ENCODE measurements around the gene PRKN. TPM values are rescaled to one million over a fixed set of nuclear protein-coding genes. Genes with fewer than 3 reads are reported as not detected.

PRKN gene
- total RNA-seq, 4 donors from 2014 or later: 5.2 to 121 (median 6.9) TPM

DNA sequence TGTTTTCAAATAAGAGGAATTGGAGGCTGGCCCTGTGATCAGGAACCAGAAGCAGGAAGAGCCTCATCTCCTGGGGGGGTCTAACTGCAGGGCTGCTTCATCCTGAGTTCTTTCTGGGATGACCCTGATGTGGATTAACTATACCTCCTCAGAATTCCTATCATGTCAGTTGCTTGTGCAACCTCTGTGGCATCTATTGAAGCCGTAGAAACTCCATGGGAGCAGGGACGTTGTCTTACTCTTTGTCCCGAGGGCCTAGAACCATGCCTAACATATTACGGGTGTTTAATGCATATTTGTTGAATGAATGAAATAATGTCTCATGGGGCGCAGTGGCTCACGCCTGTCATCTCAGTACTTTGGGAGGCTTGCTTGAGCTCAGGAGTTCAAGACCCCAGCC, 1343.6 kb downstream of the PRKN start:
- no peak for TF ChIP-seq POLR2A (IDR thresholded peaks at IDR 0.05)
- TF ChIP-seq, protein P1, sequence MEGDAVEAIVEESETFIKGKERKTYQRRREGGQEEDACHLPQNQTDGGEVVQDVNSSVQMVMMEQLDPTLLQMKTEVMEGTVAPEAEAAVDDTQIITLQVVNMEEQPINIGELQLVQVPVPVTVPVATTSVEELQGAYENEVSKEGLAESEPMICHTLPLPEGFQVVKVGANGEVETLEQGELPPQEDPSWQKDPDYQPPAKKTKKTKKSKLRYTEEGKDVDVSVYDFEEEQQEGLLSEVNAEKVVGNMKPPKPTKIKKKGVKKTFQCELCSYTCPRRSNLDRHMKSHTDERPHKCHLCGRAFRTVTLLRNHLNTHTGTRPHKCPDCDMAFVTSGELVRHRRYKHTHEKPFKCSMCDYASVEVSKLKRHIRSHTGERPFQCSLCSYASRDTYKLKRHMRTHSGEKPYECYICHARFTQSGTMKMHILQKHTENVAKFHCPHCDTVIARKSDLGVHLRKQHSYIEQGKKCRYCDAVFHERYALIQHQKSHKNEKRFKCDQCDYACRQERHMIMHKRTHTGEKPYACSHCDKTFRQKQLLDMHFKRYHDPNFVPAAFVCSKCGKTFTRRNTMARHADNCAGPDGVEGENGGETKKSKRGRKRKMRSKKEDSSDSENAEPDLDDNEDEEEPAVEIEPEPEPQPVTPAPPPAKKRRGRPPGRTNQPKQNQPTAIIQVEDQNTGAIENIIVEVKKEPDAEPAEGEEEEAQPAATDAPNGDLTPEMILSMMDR (IDR thresholded peaks at IDR 0.05): no peak
- intact Hi-C loops (cut with DNase I): no loop called here
- no peaks in the 10 kb centered on the region for H3K9me3 ChIP-seq
- WGBS, 2 donors: 96 to 98% methylated on average over 6 of the region's 6 CpGs
- no peak overlapping the region for H3K4me3 ChIP-seq (replicated peaks in 1 of 3)
- H3K4me1 ChIP-seq: no peaks in the 10 kb centered on the region
- H3K27ac ChIP-seq: no peak overlapping the region
- H3K27me3 ChIP-seq: no peaks in the 10 kb centered on the region
- H3K36me3 ChIP-seq: no peaks in the 10 kb centered on the region
- no peak for DNase-seq

DNA sequence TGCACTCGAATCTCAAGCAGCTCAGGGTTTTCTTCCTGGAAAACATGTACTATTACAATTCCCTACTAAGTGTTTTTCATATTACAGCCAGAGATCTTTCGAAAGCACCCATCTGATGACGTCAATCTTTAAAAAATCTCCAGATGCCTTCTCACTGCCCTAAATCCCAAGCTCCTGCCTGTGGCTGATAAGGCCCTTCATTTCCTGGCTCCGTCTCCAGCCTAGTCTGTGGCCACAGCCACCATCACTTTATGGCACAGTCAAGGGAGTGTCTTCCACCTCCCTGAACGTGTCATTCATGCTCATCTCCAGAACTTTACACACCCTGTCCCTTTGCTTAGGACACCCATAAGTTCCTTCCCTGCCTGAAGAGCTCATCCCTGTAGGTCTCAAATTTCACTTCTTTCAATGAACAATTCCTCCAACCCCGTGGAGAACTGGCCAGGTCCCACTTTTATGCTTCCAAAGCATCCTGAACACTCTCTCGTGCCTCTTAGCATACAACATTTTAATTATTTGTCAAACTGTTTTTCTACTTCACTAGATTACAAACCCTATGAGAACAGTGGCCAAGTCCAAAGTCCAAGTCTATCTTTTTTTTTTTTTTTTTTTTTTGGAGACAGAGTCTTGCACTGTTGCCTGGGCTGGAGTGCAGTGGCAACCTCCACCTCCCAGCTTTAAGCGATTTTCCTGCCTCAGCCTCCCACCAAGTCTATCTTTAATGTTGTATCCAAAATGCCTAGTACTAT, 1347.6 kb downstream of the PRKN start:
- intact Hi-C loops (cut with DNase I): loop anchor here (5.0 to 10.0 kb wide), 2 partner anchors 238 to 645 kb away; no protein-coding TSS in a partner anchor

DNA sequence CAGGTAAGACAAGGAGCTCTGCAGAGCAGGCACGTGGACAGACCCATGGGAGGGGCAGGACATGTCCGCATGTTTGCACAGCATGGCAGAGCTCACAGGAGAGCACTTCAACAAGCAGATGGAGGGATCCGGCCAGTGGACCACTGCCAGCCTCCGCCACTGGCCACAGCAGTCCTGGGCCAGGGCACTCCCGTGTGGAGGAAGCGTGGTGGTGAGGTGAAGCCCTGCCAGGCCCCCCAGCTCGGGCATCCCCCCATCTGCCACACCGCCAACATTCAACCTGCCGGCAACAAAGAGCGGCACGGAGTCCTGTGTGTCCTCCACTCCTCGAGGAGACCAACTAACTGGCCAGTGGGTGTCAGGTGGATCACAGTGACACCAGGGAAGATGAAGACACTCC, 1349.5 kb downstream of the PRKN start:
- intact Hi-C loops (cut with DNase I): loop anchor here (5.0 to 10.0 kb wide), 2 partner anchors 236 to 643 kb away; no protein-coding TSS in a partner anchor

More for the DNA sequence above, 1347.6 kb downstream of the PRKN start:
- no peak for TF ChIP-seq POLR2A (IDR thresholded peaks at IDR 0.05)
- TF ChIP-seq, protein P1 (IDR thresholded peaks at IDR 0.05): no peak
- 75 to 76% methylated on average over 8 of the region's 8 CpGs for WGBS, 2 donors
- Histone ChIP-seq H3K36me3 (no peaks in the 10 kb centered on the region), H3K4me3 (replicated peaks in 1 of 3) (no peak overlapping the region), H3K9me3 (no peaks in the 10 kb centered on the region), H3K27me3 (no peaks in the 10 kb centered on the region), H3K4me1 (no peaks in the 10 kb centered on the region), H3K27ac (no peak overlapping the region)
- no peak for DNase-seq

DNA sequence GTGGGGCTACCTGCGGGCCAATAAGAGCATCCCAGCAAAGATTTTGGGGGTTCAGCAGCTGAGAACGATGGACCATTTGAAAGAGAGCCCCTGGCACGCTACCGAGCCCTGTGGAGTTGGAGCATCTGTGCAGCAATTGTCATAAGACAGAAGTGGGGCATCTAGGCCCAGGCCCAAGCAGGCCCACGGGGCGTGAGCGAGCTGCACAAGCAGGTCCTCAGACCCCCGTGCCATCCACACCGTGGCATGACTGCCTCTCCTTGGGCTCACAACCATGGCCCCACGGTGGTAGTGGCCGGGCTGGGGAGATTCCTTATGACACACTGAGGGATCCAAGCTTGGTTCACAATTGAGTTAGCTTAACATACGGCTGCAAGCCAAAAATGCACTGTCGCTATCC, 1350.5 kb downstream of the PRKN start:
- Histone ChIP-seq H3K27me3 (no peaks in the 10 kb centered on the region), H3K36me3 (no peaks in the 10 kb centered on the region), H3K9me3 (no peaks in the 10 kb centered on the region), H3K4me1 (no peaks in the 10 kb centered on the region), H3K27ac (no peak overlapping the region), H3K4me3 (replicated peaks in 1 of 3) (no peak overlapping the region)
- no peak for DNase-seq
- 94 to 97% methylated on average over 13 of the region's 13 CpGs for WGBS, 2 donors
- TF ChIP-seq POLR2A (IDR thresholded peaks at IDR 0.05): no peak
- TF ChIP-seq, protein P1 (IDR thresholded peaks at IDR 0.05): no peak
- intact Hi-C loops (cut with DNase I): loop anchor here (5.0 to 10.0 kb wide), 2 partner anchors 235 to 642 kb away; no protein-coding TSS in a partner anchor

More for the DNA sequence above, 1349.5 kb downstream of the PRKN start:
- no peaks in the 10 kb centered on the region for H3K36me3 ChIP-seq
- H3K27me3 ChIP-seq: no peaks in the 10 kb centered on the region
- H3K9me3 ChIP-seq: no peaks in the 10 kb centered on the region
- no peak overlapping the region for H3K27ac ChIP-seq
- 84 to 88% methylated on average over 9 to 12 of the region's 12 CpGs for WGBS, 2 donors
- H3K4me1 ChIP-seq: no peaks in the 10 kb centered on the region
- H3K4me3 ChIP-seq (replicated peaks in 1 of 3): no peak overlapping the region
- DNase-seq: no peak
- no peak for TF ChIP-seq POLR2A (IDR thresholded peaks at IDR 0.05)
- TF ChIP-seq, protein P1 (IDR thresholded peaks at IDR 0.05): no peak

DNA sequence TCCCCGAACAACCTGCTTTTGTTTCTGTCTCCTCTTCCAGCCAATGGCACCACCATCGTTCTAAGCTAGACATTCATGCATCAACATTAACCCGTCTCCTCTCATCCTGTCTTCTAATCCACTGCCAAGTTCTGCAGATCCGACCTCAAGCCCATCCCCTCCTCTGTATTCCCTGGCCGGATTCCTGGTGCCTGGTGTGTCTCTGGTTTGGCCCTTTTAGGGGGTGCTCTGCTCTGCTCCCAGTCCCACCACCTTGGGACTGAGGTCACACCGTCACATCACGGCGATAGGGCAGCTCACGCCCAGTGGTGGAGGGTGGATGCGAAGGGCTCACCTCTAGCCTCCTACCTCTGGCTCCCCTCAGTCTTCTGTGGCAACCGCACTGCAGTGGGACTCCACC, 1351.2 kb downstream of the PRKN start:
- Histone ChIP-seq H3K27me3 (no peaks in the 10 kb centered on the region), H3K9me3 (no peaks in the 10 kb centered on the region), H3K36me3 (no peaks in the 10 kb centered on the region), H3K27ac (no peak overlapping the region), H3K4me1 (no peaks in the 10 kb centered on the region), H3K4me3 (replicated peaks in 1 of 3) (no peak overlapping the region)
- no peak for DNase-seq
- TF ChIP-seq, protein P1 (IDR thresholded peaks at IDR 0.05): no peak
- no peak for TF ChIP-seq POLR2A (IDR thresholded peaks at IDR 0.05)
- intact Hi-C loops (cut with DNase I): loop anchor here (5.0 to 10.0 kb wide), 2 partner anchors 234 to 642 kb away; no protein-coding TSS in a partner anchor
- 87 to 91% methylated on average over 9 to 11 of the region's 11 CpGs for whole genome bisulfite sequencing, 2 donors

All from thyroid gland (tissue), 4 donors.